HL-60 (cell line): ENCODE results near the gene DNAH12.

ENCODE experiments used
- DNase-seq, 2 experiments: peaks; one replicate each; pipeline ENCODE4 v3.0.0-alpha.2; 2010 to 2020; ENCODE audit warnings: low read depth in 1 of 2, low spot score in 1 of 2
- H3K27ac ChIP-seq: fragments of 250-450 bp; sonication (Bioruptor Pico); replicated peaks from 2 replicates; pipeline ENCODE4 v1.5.1; 2020; ENCODE audit warnings: mild to moderate bottlenecking, moderate library complexity
- H3K27me3 ChIP-seq: fragments of 250-450 bp; sonication (Bioruptor Pico); 2 replicates; pipeline ENCODE4 v1.5.1; 2021; ENCODE audit warnings: mild to moderate bottlenecking, moderate library complexity; ENCODE audit not compliant: insufficient read depth, poor library complexity, severe bottlenecking
- H3K4me3 ChIP-seq: replicated peaks from 2 replicates; pipeline ENCODE4 v1.5.1; 2011; ENCODE audit warnings: mild to moderate bottlenecking, control low read depth, low read length; ENCODE audit not compliant: insufficient read depth
- CTCF ChIP-seq: IDR thresholded peaks from one replicate; pipeline ENCODE4 v1.5.1; 2011; ENCODE audit warnings: low read length, control low read depth, inconsistent platforms; ENCODE audit not compliant: insufficient read depth
- GABPA ChIP-seq: IDR thresholded peaks from 2 replicates; pipeline ENCODE4 v1.6.1; 2012; ENCODE audit warnings: low read depth
- POLR2AphosphoS5 ChIP-seq: IDR thresholded peaks from 2 replicates; pipeline ENCODE4 v1.6.1; 2012; ENCODE audit warnings: low read depth
- SPI1 ChIP-seq: IDR thresholded peaks from 2 replicates; pipeline ENCODE4 v1.6.1; 2012; ENCODE audit warnings: low read depth, mild to moderate bottlenecking, borderline replicate concordance
- TF ChIP-seq, protein P1 (sequence below): IDR thresholded peaks from 2 replicates; pipeline ENCODE4 v1.6.1; 2012; ENCODE audit warnings: low read depth; ENCODE audit not compliant: insufficient replicate concordance

DNAH12 gene

DNA sequence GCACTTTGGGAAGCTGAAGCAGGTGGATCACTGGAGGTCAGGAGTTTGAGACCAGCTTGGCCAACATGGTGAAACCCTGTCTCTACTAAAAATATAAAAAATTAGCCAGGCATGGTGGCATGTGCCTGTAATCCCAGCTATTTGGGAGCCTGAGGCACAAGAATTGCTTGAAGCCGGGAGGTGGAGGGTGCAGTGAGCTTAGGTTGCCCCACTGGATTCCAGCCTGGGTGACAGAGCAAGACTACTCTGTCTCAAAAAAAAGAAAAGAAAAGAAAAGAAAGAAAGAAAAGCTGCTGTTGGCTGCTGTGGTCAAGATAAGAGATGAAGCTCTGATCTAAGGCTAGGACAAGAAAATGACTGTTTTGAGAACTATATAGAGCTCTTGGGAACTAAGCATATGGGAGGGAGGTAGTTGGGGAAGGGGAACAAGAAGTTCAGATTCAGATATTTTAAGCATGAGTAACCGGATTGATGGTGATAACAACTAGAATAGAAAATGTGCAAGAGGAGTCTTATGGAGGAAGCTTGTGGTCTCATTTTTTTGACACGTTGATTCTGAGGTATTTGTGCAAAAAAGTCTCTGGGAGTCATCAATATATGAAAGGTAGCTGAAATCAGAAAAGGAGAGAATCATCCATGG, 25.7 kb downstream of the DNAH12 start:
- TF ChIP-seq GABPA: no peak
- no peak for TF ChIP-seq CTCF
- TF ChIP-seq SPI1: no peak
- TF ChIP-seq, protein P1, sequence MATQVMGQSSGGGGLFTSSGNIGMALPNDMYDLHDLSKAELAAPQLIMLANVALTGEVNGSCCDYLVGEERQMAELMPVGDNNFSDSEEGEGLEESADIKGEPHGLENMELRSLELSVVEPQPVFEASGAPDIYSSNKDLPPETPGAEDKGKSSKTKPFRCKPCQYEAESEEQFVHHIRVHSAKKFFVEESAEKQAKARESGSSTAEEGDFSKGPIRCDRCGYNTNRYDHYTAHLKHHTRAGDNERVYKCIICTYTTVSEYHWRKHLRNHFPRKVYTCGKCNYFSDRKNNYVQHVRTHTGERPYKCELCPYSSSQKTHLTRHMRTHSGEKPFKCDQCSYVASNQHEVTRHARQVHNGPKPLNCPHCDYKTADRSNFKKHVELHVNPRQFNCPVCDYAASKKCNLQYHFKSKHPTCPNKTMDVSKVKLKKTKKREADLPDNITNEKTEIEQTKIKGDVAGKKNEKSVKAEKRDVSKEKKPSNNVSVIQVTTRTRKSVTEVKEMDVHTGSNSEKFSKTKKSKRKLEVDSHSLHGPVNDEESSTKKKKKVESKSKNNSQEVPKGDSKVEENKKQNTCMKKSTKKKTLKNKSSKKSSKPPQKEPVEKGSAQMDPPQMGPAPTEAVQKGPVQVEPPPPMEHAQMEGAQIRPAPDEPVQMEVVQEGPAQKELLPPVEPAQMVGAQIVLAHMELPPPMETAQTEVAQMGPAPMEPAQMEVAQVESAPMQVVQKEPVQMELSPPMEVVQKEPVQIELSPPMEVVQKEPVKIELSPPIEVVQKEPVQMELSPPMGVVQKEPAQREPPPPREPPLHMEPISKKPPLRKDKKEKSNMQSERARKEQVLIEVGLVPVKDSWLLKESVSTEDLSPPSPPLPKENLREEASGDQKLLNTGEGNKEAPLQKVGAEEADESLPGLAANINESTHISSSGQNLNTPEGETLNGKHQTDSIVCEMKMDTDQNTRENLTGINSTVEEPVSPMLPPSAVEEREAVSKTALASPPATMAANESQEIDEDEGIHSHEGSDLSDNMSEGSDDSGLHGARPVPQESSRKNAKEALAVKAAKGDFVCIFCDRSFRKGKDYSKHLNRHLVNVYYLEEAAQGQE: no peak
- TF ChIP-seq POLR2AphosphoS5: no peak
- DNase-seq: no peak
- H3K4me3 ChIP-seq: no peak overlapping the region
- H3K27ac ChIP-seq: no peak overlapping the region
- H3K27me3 ChIP-seq: no peaks in the 10 kb centered on the region

- Histone ChIP-seq H3K27ac (no peak overlapping the region), H3K27me3 (no peaks in the 10 kb centered on the region), H3K4me3 (no peak overlapping the region)
- TF ChIP-seq CTCF: no peak
- TF ChIP-seq GABPA: no peak
- no peak for TF ChIP-seq SPI1
- TF ChIP-seq, protein P1: no peak
- no peak for TF ChIP-seq POLR2AphosphoS5
- no peak for DNase-seq
These were observed 32.0 kb downstream of the DNAH12 start for GRCh38 chr3:57512166-57512565.

- H3K4me3 ChIP-seq: no peak overlapping the region
- DNase-seq: no peak
- H3K27ac ChIP-seq: no peak overlapping the region
- no peak for TF ChIP-seq GABPA
- no peak for TF ChIP-seq SPI1
- TF ChIP-seq, protein P1: no peak
- TF ChIP-seq CTCF: no peak
- TF ChIP-seq POLR2AphosphoS5: no peak
- no peaks in the 10 kb centered on the region for H3K27me3 ChIP-seq
These were observed 38.2 kb downstream of the DNAH12 start for GRCh38 chr3:57505901-57506300.
